SK-N-SH treated with all-trans-retinoic acid at 6 μM for 48 hours (cell line): ENCODE data around the gene FOXL1.

ENCODE experiments used
- ATAC-seq: fragments of 200-7000 bp; cut with Tn5 transposase; 3 replicates; pipeline ENCODE4 v1.9.1; 2020; ENCODE audit warnings: mild to moderate bottlenecking, moderate library complexity
- BACH2 ChIP-seq: fragments of 250-450 bp; sonication (Bioruptor Pico); IDR thresholded peaks from 2 replicates; pipeline ENCODE4 v1.9.0; 2021; ENCODE audit warnings: mild to moderate bottlenecking, borderline replicate concordance
- CSDC2 ChIP-seq: fragments of 250-450 bp; sonication (Bioruptor Pico); IDR thresholded peaks from 2 replicates; pipeline ENCODE4 v1.5.0; 2020; ENCODE audit warnings: mild to moderate bottlenecking, moderate library complexity
- ESRRG ChIP-seq: fragments of 250-450 bp; sonication (Bioruptor Pico); IDR thresholded peaks from 2 replicates; pipeline ENCODE4 v1.6.1; 2021; ENCODE audit warnings: mild to moderate bottlenecking
- GLIS3 ChIP-seq: fragments of 250-450 bp; sonication (Bioruptor Pico); IDR thresholded peaks from 2 replicates; pipeline ENCODE4 v1.5.0; 2020; ENCODE audit warnings: mild to moderate bottlenecking, moderate library complexity
- ISL1 ChIP-seq: fragments of 250-450 bp; sonication (Bioruptor Pico); IDR thresholded peaks from 2 replicates; pipeline ENCODE4 v2.1.2; 2022; ENCODE audit warnings: mild to moderate bottlenecking, moderate library complexity
- OSR1 ChIP-seq: fragments of 250-450 bp; sonication (Bioruptor Pico); IDR thresholded peaks from 2 replicates; pipeline ENCODE4 v1.8.0; 2022; ENCODE audit warnings: moderate library complexity, mild to moderate bottlenecking, inconsistent platforms
- PPARA ChIP-seq: fragments of 250-450 bp; sonication (Bioruptor Pico); IDR thresholded peaks from 2 replicates; pipeline ENCODE4 v1.5.0; 2020; ENCODE audit warnings: mild to moderate bottlenecking, borderline replicate concordance
- RARB ChIP-seq: fragments of 250-450 bp; sonication (Bioruptor Pico); IDR thresholded peaks from 2 replicates; pipeline ENCODE4 v1.8.0; 2021; ENCODE audit warnings: mild to moderate bottlenecking, moderate library complexity
- SNAI2 ChIP-seq: fragments of 250-450 bp; sonication (Bioruptor Pico); IDR thresholded peaks from 2 replicates; pipeline ENCODE4 v1.5.0; 2020; ENCODE audit warnings: mild to moderate bottlenecking, moderate library complexity
- TCF4 ChIP-seq: fragments of 250-450 bp; sonication (Bioruptor Pico); IDR thresholded peaks from 2 replicates; pipeline ENCODE4 v1.8.0; 2021; ENCODE audit warnings: mild to moderate bottlenecking, moderate library complexity, borderline replicate concordance
- TOX ChIP-seq: fragments of 250-450 bp; sonication (Bioruptor Pico); IDR thresholded peaks from 2 replicates; pipeline ENCODE4 v1.8.0; 2021; ENCODE audit warnings: mild to moderate bottlenecking, moderate library complexity, borderline replicate concordance
- ZFP3 ChIP-seq: fragments of 250-450 bp; sonication (Bioruptor Pico); IDR thresholded peaks from 2 replicates; pipeline ENCODE4 v1.5.0; 2020; ENCODE audit warnings: mild to moderate bottlenecking, moderate library complexity
- ZFP30 ChIP-seq: fragments of 450-650 bp; formaldehyde crosslinking; IDR thresholded peaks from 2 replicates; pipeline ENCODE4 v1.5.0; 2022; ENCODE audit warnings: mild to moderate bottlenecking, moderate library complexity
- ZNF565 ChIP-seq: fragments of 450-650 bp; formaldehyde crosslinking; conservative IDR thresholded peaks from 2 replicates; pipeline ENCODE4 v1.5.0; 2020; ENCODE audit warnings: low read depth, mild to moderate bottlenecking, moderate library complexity
- ZNF70 ChIP-seq: fragments of 450-650 bp; formaldehyde crosslinking; IDR thresholded peaks from 2 replicates; pipeline ENCODE4 v1.5.0; 2020; ENCODE audit warnings: mild to moderate bottlenecking, moderate library complexity
- ZNF8 ChIP-seq: fragments of 450-650 bp; formaldehyde crosslinking; IDR thresholded peaks from 2 replicates; pipeline ENCODE4 v1.5.0; 2020; ENCODE audit warnings: mild to moderate bottlenecking, moderate library complexity
- TF ChIP-seq, protein P1 (sequence below): fragments of 250-450 bp; sonication (Bioruptor Pico); IDR thresholded peaks from 2 replicates; pipeline ENCODE4 v1.5.0; 2020; ENCODE audit warnings: mild to moderate bottlenecking, moderate library complexity
- TF ChIP-seq, protein P2 (sequence below): fragments of 250-450 bp; sonication (Bioruptor Pico); IDR thresholded peaks from 2 replicates; pipeline ENCODE4 v1.5.1; 2021; ENCODE audit warnings: mild to moderate bottlenecking, moderate library complexity
- TF ChIP-seq, protein P3 (sequence below): fragments of 250-450 bp; sonication (Bioruptor Pico); IDR thresholded peaks from 2 replicates; pipeline ENCODE4 v1.8.0; 2021; ENCODE audit warnings: low read depth, mild to moderate bottlenecking, moderate library complexity, borderline replicate concordance
- TF ChIP-seq, protein P4 (sequence below): fragments of 250-450 bp; sonication (Bioruptor Pico); IDR thresholded peaks from 2 replicates; pipeline ENCODE4 v1.8.0; 2020; ENCODE audit warnings: mild to moderate bottlenecking, moderate library complexity, borderline replicate concordance

FOXL1 gene

DNA sequence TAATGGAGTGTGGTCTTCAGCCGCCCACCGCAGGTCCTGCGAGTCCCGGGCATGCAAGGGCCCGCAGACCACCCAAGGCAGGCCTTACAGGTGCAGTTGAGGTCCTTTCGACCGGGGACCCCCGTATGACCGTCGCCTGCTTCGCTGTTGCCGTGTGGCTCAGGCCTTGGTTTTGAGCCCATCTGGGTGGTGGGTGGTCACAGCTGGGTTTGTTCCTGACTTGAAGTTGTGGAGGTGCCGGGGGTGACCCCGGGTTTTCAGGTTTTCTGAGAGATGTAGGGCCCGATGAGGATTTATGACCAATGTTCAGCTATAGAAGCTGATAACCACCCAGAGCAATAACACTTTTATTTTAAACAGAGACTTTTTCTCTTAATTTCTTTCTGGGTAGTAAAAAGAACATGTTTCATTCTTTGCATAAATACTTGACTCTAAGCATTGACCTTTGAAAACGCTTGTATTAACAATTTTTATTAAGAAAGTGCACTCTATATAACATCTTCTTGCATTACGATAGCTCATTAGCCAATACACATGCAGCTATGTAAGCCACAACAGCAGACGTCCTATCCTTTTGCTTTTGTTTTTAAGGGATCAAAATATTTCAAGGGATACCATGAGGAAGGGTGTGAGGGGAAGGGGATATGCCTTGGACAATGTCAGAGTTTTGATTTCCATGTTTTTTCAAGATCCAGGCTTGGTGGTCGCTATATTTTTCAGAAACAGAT is 1.9 kb downstream of the FOXL1 start:
- no peak for ATAC-seq
- TF ChIP-seq TCF4 (CRISPR knock-in tag) (no peak), RARB (no peak), SNAI2 (no peak), ESRRG (CRISPR knock-in tag) (no peak), ISL1 (CRISPR knock-in tag) (no peak), TOX (CRISPR knock-in tag) (no peak), ZFP30 (no peak), GLIS3 (CRISPR knock-in tag) (no peak), ZNF565 (CRISPR knock-in tag) (no peak), ZNF8 (CRISPR knock-in tag) (no peak), ZFP3 (CRISPR knock-in tag) (no peak), ZNF70 (CRISPR knock-in tag) (no peak)
- TF ChIP-seq, protein P1, sequence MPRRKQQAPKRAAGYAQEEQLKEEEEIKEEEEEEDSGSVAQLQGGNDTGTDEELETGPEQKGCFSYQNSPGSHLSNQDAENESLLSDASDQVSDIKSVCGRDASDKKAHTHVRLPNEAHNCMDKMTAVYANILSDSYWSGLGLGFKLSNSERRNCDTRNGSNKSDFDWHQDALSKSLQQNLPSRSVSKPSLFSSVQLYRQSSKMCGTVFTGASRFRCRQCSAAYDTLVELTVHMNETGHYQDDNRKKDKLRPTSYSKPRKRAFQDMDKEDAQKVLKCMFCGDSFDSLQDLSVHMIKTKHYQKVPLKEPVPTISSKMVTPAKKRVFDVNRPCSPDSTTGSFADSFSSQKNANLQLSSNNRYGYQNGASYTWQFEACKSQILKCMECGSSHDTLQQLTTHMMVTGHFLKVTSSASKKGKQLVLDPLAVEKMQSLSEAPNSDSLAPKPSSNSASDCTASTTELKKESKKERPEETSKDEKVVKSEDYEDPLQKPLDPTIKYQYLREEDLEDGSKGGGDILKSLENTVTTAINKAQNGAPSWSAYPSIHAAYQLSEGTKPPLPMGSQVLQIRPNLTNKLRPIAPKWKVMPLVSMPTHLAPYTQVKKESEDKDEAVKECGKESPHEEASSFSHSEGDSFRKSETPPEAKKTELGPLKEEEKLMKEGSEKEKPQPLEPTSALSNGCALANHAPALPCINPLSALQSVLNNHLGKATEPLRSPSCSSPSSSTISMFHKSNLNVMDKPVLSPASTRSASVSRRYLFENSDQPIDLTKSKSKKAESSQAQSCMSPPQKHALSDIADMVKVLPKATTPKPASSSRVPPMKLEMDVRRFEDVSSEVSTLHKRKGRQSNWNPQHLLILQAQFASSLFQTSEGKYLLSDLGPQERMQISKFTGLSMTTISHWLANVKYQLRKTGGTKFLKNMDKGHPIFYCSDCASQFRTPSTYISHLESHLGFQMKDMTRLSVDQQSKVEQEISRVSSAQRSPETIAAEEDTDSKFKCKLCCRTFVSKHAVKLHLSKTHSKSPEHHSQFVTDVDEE, result no peak
- TF ChIP-seq, protein P2, sequence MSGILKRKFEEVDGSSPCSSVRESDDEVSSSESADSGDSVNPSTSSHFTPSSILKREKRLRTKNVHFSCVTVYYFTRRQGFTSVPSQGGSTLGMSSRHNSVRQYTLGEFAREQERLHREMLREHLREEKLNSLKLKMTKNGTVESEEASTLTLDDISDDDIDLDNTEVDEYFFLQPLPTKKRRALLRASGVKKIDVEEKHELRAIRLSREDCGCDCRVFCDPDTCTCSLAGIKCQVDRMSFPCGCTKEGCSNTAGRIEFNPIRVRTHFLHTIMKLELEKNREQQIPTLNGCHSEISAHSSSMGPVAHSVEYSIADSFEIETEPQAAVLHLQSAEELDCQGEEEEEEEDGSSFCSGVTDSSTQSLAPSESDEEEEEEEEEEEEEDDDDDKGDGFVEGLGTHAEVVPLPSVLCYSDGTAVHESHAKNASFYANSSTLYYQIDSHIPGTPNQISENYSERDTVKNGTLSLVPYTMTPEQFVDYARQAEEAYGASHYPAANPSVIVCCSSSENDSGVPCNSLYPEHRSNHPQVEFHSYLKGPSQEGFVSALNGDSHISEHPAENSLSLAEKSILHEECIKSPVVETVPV (CRISPR knock-in tag), result no peak
- TF ChIP-seq, protein P3, sequence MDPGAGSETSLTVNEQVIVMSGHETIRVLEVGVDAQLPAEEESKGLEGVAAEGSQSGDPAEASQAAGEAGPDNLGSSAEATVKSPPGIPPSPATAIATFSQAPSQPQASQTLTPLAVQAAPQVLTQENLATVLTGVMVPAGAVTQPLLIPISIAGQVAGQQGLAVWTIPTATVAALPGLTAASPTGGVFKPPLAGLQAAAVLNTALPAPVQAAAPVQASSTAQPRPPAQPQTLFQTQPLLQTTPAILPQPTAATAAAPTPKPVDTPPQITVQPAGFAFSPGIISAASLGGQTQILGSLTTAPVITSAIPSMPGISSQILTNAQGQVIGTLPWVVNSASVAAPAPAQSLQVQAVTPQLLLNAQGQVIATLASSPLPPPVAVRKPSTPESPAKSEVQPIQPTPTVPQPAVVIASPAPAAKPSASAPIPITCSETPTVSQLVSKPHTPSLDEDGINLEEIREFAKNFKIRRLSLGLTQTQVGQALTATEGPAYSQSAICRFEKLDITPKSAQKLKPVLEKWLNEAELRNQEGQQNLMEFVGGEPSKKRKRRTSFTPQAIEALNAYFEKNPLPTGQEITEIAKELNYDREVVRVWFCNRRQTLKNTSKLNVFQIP (CRISPR knock-in tag), result no peak
- TF ChIP-seq, all 23 proteins: peak for 0

DNA sequence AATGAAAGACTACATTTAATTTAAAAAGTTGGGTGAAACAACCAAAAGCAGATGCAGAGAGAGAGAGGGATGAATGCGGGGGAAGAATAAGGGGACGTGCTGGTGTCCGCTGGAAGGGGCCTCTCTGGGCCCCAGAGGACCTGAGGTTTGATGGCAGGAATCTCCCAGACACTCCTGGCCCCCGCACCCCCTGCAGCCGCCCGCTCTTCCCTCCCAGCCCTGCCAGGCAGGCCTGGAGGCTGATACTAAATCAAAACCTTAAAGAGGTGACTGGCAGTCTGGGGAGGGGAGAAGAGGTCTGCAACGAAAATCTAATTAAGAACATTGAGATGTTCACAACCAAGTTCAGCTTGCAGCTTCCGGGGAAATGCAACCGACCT is 2.4 kb downstream of the FOXL1 start:
- TF ChIP-seq OSR1 (CRISPR knock-in tag), result no peak
- TF ChIP-seq PPARA (CRISPR knock-in tag), result no peak
- TF ChIP-seq ZFP3 (CRISPR knock-in tag), result no peak
- TF ChIP-seq TOX (CRISPR knock-in tag), result no peak
- TF ChIP-seq, protein P4, sequence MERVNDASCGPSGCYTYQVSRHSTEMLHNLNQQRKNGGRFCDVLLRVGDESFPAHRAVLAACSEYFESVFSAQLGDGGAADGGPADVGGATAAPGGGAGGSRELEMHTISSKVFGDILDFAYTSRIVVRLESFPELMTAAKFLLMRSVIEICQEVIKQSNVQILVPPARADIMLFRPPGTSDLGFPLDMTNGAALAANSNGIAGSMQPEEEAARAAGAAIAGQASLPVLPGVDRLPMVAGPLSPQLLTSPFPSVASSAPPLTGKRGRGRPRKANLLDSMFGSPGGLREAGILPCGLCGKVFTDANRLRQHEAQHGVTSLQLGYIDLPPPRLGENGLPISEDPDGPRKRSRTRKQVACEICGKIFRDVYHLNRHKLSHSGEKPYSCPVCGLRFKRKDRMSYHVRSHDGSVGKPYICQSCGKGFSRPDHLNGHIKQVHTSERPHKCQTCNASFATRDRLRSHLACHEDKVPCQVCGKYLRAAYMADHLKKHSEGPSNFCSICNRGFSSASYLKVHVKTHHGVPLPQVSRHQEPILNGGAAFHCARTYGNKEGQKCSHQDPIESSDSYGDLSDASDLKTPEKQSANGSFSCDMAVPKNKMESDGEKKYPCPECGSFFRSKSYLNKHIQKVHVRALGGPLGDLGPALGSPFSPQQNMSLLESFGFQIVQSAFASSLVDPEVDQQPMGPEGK (CRISPR knock-in tag), result no peak
- no peak for TF ChIP-seq ZNF70 (CRISPR knock-in tag)
- no peak for TF ChIP-seq ESRRG (CRISPR knock-in tag)
- no peak for TF ChIP-seq TCF4 (CRISPR knock-in tag)
- no peak for TF ChIP-seq ZFP30
- TF ChIP-seq, protein P2 (CRISPR knock-in tag), result no peak
- TF ChIP-seq CSDC2, result no peak
- no peak for TF ChIP-seq RARB
- TF ChIP-seq ISL1 (CRISPR knock-in tag), result no peak
- no peak for TF ChIP-seq ZNF565 (CRISPR knock-in tag)
- no peak for TF ChIP-seq ZNF8 (CRISPR knock-in tag)
- no peak for ATAC-seq

DNA sequence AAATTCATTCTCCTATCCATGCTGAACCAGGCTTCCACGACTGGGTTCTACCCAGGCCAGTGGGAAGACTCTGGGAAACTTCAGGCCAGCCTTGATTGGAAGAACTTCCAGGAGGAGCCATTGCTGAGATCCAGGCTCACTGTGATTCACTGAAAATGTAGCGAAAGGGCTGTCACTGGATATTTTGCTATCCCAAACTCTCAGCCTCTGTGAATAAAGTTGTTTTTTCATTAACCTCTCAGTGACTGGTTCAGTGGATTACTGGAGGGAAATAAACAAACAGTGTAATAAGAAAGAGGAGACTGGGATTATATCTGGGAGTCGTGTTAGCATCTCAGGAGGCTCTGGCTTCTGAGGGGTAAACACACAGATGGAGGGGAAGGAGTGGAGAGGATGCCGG is 3.1 kb downstream of the FOXL1 start:
- no peak for TF ChIP-seq ZFP3 (CRISPR knock-in tag)
- TF ChIP-seq ZNF70 (CRISPR knock-in tag), result no peak
- no peak for TF ChIP-seq BACH2
- no peak for TF ChIP-seq TCF4 (CRISPR knock-in tag)
- TF ChIP-seq ZNF8 (CRISPR knock-in tag), result no peak
- no peak for ATAC-seq
